IMR-90 (cell line): ENCODE measurements around the gene RPL18. TPM values are rescaled to one million over a fixed set of nuclear protein-coding genes. Genes with fewer than 3 reads are reported as not detected.

Experiments
- ATAC-seq: fragments of 200-7000 bp; cut with Tn5 transposase; 2 replicates; pipeline ENCODE4 v1.9.1; 2020; ENCODE audit warnings: low read depth, mild to moderate bottlenecking, moderate library complexity
- BruUV-seq: library from RNA; stranded (reverse); fragments of 400-500 nt; replicated peaks from 2 replicates; lab custom pipeline; 2021; lab: Mats Ljungman, UMichigan
- CTCF ChIA-PET: fragments of 300-600 bp; formaldehyde crosslinking; extraction: SDS; loops from one replicate; lab custom pipeline; 2021; ENCODE audit warnings: antibody characterized with exemption; lab: Yijun Ruan, JAX
- POLR2A ChIA-PET: fragments of 300-600 bp; sonication (Branson Sonifier 250); formaldehyde crosslinking; loops from one replicate; lab custom pipeline; 2022; ENCODE audit warnings: antibody characterized with exemption; ENCODE audit not compliant: unreplicated experiment; lab: Charles Lee
- DNase-seq: peaks from one replicate; pipeline ENCODE4 v3.0.0; 2013
- H2AFZ ChIP-seq: replicated peaks from 2 replicates; pipeline ENCODE3; 2013; ENCODE audit warnings: low read length, mild to moderate bottlenecking; ENCODE audit not compliant: poor library complexity
- H2AK5ac ChIP-seq: 2 replicates; pipeline ENCODE4 v1.6.1; 2013; ENCODE audit warnings: low read depth, low read length, inconsistent platforms
- H2AK9ac ChIP-seq: replicated peaks from 2 replicates; pipeline ENCODE3; 2013; ENCODE audit warnings: mild to moderate bottlenecking, low read depth, low read length, moderate library complexity; ENCODE audit not compliant: poor library complexity
- H2BK120ac ChIP-seq: 2 replicates; pipeline ENCODE4 v1.6.1; 2013; ENCODE audit warnings: low read depth, low read length, inconsistent platforms
- H2BK15ac ChIP-seq: 3 replicates; pipeline ENCODE4 v1.6.1; 2013; ENCODE audit warnings: low read depth, low read length, inconsistent platforms
- H2BK20ac ChIP-seq: 2 replicates; pipeline ENCODE4 v1.6.1; 2013; ENCODE audit warnings: low read depth, mild to moderate bottlenecking, inconsistent platforms, low read length, moderate library complexity
- H2BK5ac ChIP-seq: 2 replicates; pipeline ENCODE4 v1.6.1; 2013; ENCODE audit warnings: mild to moderate bottlenecking, low read depth, low read length, inconsistent platforms; ENCODE audit not compliant: poor library complexity, severe bottlenecking
- H3K14ac ChIP-seq: replicated peaks from 2 replicates; pipeline ENCODE4 v1.6.1; 2013; ENCODE audit warnings: low read depth, low read length, inconsistent platforms
- H3K18ac ChIP-seq: 2 replicates; pipeline ENCODE4 v1.6.1; 2013; ENCODE audit warnings: low read depth, low read length, control low read depth
- H3K23ac ChIP-seq: 2 replicates; pipeline ENCODE4 v1.6.1; 2013; ENCODE audit warnings: low read depth, low read length, inconsistent platforms
- H3K27ac ChIP-seq: 2 replicates; pipeline ENCODE4 v1.5.1; 2013; ENCODE audit warnings: mild to moderate bottlenecking, control low read depth, low read length; ENCODE audit not compliant: insufficient read depth
- H3K27me3 ChIP-seq: 2 replicates; pipeline ENCODE4 v1.6.1; 2013; ENCODE audit warnings: low read length; ENCODE audit not compliant: control insufficient read depth, insufficient read depth
- H3K36me3 ChIP-seq: 2 replicates; pipeline ENCODE4 v1.6.1; 2013; ENCODE audit warnings: low read length, mixed read lengths; ENCODE audit not compliant: control insufficient read depth, insufficient read depth
- H3K4ac ChIP-seq: 2 replicates; pipeline ENCODE4 v1.6.1; 2013; ENCODE audit warnings: low read depth, low read length, inconsistent platforms
- H3K4me1 ChIP-seq: 2 replicates; pipeline ENCODE4 v1.6.1; 2013; ENCODE audit warnings: low read length, mixed read lengths; ENCODE audit not compliant: control insufficient read depth, insufficient read depth
- H3K4me2 ChIP-seq: 2 replicates; pipeline ENCODE4 v1.6.1; 2013; ENCODE audit warnings: low read depth, mild to moderate bottlenecking, control low read depth, low read length, moderate library complexity
- H3K4me3 ChIP-seq: 2 replicates; pipeline ENCODE4 v1.5.1; 2013; ENCODE audit warnings: low read depth, mild to moderate bottlenecking, control low read depth, low read length, moderate library complexity; ENCODE audit not compliant: insufficient read depth
- H3K56ac ChIP-seq: 2 replicates; pipeline ENCODE4 v1.6.1; 2013; ENCODE audit warnings: low read length, inconsistent platforms; ENCODE audit not compliant: insufficient read depth; ENCODE audit errors: extremely low read depth
- H3K79me1 ChIP-seq, 2 experiments: 2 replicates each; pipeline ENCODE4 v1.6.1; 2013; ENCODE audit warnings: low read length in 2 of 2, inconsistent platforms in 1 of 2, low read depth in 1 of 2
- H3K9ac ChIP-seq: 2 replicates; pipeline ENCODE4 v1.6.1; 2013; ENCODE audit warnings: low read depth, low read length, control low read depth
- H3K9me1 ChIP-seq: 2 replicates; pipeline ENCODE4 v1.6.1; 2013; ENCODE audit warnings: low read length, inconsistent platforms; ENCODE audit not compliant: insufficient read depth
- H3K9me3 ChIP-seq: 2 replicates; pipeline ENCODE4 v1.6.1; 2013; ENCODE audit warnings: low read length; ENCODE audit not compliant: control insufficient read depth, insufficient read depth
- H4K20me1 ChIP-seq: 2 replicates; pipeline ENCODE4 v1.6.1; 2013; ENCODE audit warnings: low read length, inconsistent platforms; ENCODE audit not compliant: insufficient read depth
- H4K5ac ChIP-seq: 2 replicates; pipeline ENCODE4 v1.6.1; 2013; ENCODE audit warnings: mild to moderate bottlenecking, low read depth, low read length, control low read depth
- H4K8ac ChIP-seq, 2 experiments: 2 replicates each; pipeline ENCODE4 v1.6.1; 2013; ENCODE audit warnings: low read depth in 2 of 2, low read length in 2 of 2, control low read depth in 1 of 2, inconsistent platforms in 1 of 2
- H4K91ac ChIP-seq: 2 replicates; pipeline ENCODE4 v1.6.1; 2013; ENCODE audit warnings: low read depth, low read length, inconsistent platforms; ENCODE audit not compliant: insufficient read depth
- BHLHE40 ChIP-seq: fragments of 150-350 bp; IDR thresholded peaks from 2 replicates; pipeline ENCODE4 v1.6.1; 2016; ENCODE audit warnings: mild to moderate bottlenecking, low read depth, low read length
- CEBPB ChIP-seq: IDR thresholded peaks from 2 replicates; pipeline ENCODE4 v1.6.1; 2012; ENCODE audit warnings: low read depth, low read length, improper control_type of control experiment
- CHD1 ChIP-seq: IDR thresholded peaks from 2 replicates; pipeline ENCODE4 v1.6.1; 2012; ENCODE audit warnings: low read depth, low read length, improper control_type of control experiment
- FOS ChIP-seq: fragments of 150-350 bp; IDR thresholded peaks from 2 replicates; pipeline ENCODE4 v1.6.1; 2016; ENCODE audit warnings: low read depth, low read length
- MAFK ChIP-seq: IDR thresholded peaks from 2 replicates; pipeline ENCODE4 v1.6.1; 2012; ENCODE audit warnings: low read depth, low read length, improper control_type of control experiment
- MAZ ChIP-seq: IDR thresholded peaks from 2 replicates; pipeline ENCODE4 v1.6.1; 2012; ENCODE audit warnings: low read depth, mild to moderate bottlenecking, low read length, improper control_type of control experiment, moderate library complexity, borderline replicate concordance
- MXI1 ChIP-seq: IDR thresholded peaks from 2 replicates; pipeline ENCODE4 v1.6.1; 2012; ENCODE audit warnings: low read depth, mild to moderate bottlenecking, low read length, moderate library complexity, borderline replicate concordance
- NFE2L2 ChIP-seq: fragments of 150-350 bp; IDR thresholded peaks from 2 replicates; pipeline ENCODE4 v1.6.1; 2016; ENCODE audit warnings: low read depth, mild to moderate bottlenecking, low read length
- POLR2A ChIP-seq: IDR thresholded peaks from 2 replicates; pipeline ENCODE4 v1.6.1; 2012; ENCODE audit warnings: mild to moderate bottlenecking, low read depth, low read length
- RAD21 ChIP-seq: IDR thresholded peaks from 2 replicates; pipeline ENCODE4 v1.6.1; 2012; ENCODE audit warnings: low read length, improper control_type of control experiment
- RCOR1 ChIP-seq: IDR thresholded peaks from 2 replicates; pipeline ENCODE4 v1.6.1; 2012; ENCODE audit warnings: mild to moderate bottlenecking, low read length, improper control_type of control experiment; ENCODE audit not compliant: insufficient replicate concordance
- RFX5 ChIP-seq: IDR thresholded peaks from 2 replicates; pipeline ENCODE4 v1.8.0; 2012; ENCODE audit warnings: low read depth, mild to moderate bottlenecking, low read length, moderate library complexity
- SMC3 ChIP-seq: fragments of 150-350 bp; IDR thresholded peaks from 2 replicates; pipeline ENCODE4 v1.6.1; 2016; ENCODE audit warnings: low read depth, mild to moderate bottlenecking, antibody characterized with exemption, low read length, moderate library complexity
- WGBS, 2 experiments: methylation state at CpG; one replicate each; pipeline versions ENCODE4 v1.1.5 to v1.1.7; 2013; ENCODE audit warnings: missing lambda C conversion rate in 2 of 2; ENCODE audit not compliant: insufficient read length in 1 of 2; ENCODE audit errors: extremely low coverage in 2 of 2; 5-methylcytosine and 5-hydroxymethylcytosine counted together
- dilution Hi-C: fragments of 300-500 bp; cut with HindIII; formaldehyde crosslinking; loops from one replicate; pipeline ENCODE4 v1.14.3; 2018; ENCODE audit warnings: low sequenced_read_pairs; ENCODE audit not compliant: unreplicated experiment
- in situ Hi-C: fragments of 300-500 bp; cut with MboI; formaldehyde crosslinking; loops from 3 replicates; pipeline ENCODE4 v1.14.3; 2019; ENCODE audit warnings: low sequenced_read_pairs, inconsistent platforms, mixed read lengths
- intact Hi-C: fragments of 100-400 bp; cut with micrococcal nuclease; formaldehyde crosslinking; loops from 2 replicates; pipeline ENCODE4 v1.10.0; 2022
- polyA plus RNA-seq, 3 experiments: library from polyadenylated mRNA; depleted of rRNA; stranded (reverse); fragments of >200 nt; gene quantifications; 2 replicates each; pipeline ENCODE4 v1.2.3, GENCODE V29; 2012; ENCODE audit warnings: low replicate concordance in 1 of 3
- total RNA-seq: library from RNA; depleted of rRNA; stranded (reverse); fragments of >200 nt; gene quantifications from 2 replicates; pipeline ENCODE4 v1.2.3, GENCODE V29; 2012
- TF ChIP-seq, protein P1 (sequence below): conservative IDR thresholded peaks from 2 replicates; pipeline ENCODE4 v1.5.1; 2012; ENCODE audit warnings: mild to moderate bottlenecking, low read depth, low read length, improper control_type of control experiment
- TF ChIP-seq, protein P2 (sequence below): fragments of 150-350 bp; IDR thresholded peaks from 2 replicates; pipeline ENCODE4 v1.6.1; 2016; ENCODE audit warnings: low read depth, mild to moderate bottlenecking, low read length, moderate library complexity, borderline replicate concordance
- TF ChIP-seq, protein P3 (sequence below): fragments of 150-350 bp; IDR thresholded peaks from 2 replicates; pipeline ENCODE4 v1.6.1; 2017; ENCODE audit warnings: mild to moderate bottlenecking, antibody characterized with exemption, low read length, low read depth

The RPL18 gene
- total and polyA plus RNA-seq, 2 of the 4 experiments (the other 2 are of a cell fraction), result 1,909 to 2,254 TPM

DNA sequence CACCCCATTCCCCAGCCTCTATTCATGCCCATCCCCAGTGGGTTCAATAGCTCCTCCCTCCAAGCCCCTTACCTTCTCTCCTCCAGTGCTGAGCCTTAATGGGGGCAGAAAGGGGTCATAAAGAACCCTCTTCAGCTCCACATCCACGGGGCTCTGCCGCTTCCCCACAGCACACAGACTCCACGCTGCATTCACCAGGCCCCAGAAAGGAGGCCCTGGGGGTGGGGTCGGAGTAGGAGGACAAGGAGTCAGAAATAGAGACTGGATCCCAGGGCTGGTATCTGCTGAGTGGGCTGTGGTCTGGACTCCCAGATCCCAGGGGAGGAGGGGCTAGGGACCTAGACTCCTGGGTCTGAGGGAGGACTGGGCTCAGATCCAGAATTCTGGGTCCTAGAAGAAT is 25.4 kb upstream of the RPL18 start:
- dilution Hi-C loops, result no loop called here

More for the DNA sequence above, 25.4 kb upstream of the RPL18 start:
- Histone ChIP-seq H4K8ac (no peak overlapping the region), H3K9me3 (no peaks in the 10 kb centered on the region), H3K4me3 (no peak overlapping the region), H4K5ac (no peak overlapping the region), H3K79me1 (no peaks in the 10 kb centered on the region), H4K20me1 (no peaks in the 10 kb centered on the region), H2BK120ac (no peak overlapping the region), H3K14ac (no peak overlapping the region), H3K56ac (no peak overlapping the region), H3K9ac (no peak overlapping the region), H2BK15ac (no peak overlapping the region), H3K9me1 (no peaks in the 10 kb centered on the region; the same call in 1 of the 2 replicates), H3K4me1 (peaks cover 5% of the 10 kb centered on the region), H3K4ac (no peak overlapping the region), H3K4me2 (no peak overlapping the region), H3K27ac (no peak overlapping the region), H3K18ac (no peak overlapping the region), H2BK20ac (no peak overlapping the region), H3K27me3 (no peaks in the 10 kb centered on the region), H4K91ac (no peak overlapping the region), H3K36me3 (no peaks in the 10 kb centered on the region), H2AK9ac (peak overlapping the region; percentile 65), H2BK5ac (no peak overlapping the region), H2AFZ (no peak overlapping the region), H3K23ac (no peak overlapping the region), H2AK5ac (no peak overlapping the region)
- TF ChIP-seq MAFK, result no peak
- no peak for TF ChIP-seq SMC3
- TF ChIP-seq, protein P1, sequence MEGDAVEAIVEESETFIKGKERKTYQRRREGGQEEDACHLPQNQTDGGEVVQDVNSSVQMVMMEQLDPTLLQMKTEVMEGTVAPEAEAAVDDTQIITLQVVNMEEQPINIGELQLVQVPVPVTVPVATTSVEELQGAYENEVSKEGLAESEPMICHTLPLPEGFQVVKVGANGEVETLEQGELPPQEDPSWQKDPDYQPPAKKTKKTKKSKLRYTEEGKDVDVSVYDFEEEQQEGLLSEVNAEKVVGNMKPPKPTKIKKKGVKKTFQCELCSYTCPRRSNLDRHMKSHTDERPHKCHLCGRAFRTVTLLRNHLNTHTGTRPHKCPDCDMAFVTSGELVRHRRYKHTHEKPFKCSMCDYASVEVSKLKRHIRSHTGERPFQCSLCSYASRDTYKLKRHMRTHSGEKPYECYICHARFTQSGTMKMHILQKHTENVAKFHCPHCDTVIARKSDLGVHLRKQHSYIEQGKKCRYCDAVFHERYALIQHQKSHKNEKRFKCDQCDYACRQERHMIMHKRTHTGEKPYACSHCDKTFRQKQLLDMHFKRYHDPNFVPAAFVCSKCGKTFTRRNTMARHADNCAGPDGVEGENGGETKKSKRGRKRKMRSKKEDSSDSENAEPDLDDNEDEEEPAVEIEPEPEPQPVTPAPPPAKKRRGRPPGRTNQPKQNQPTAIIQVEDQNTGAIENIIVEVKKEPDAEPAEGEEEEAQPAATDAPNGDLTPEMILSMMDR, result no peak
- TF ChIP-seq MXI1, result no peak
- no peak for TF ChIP-seq RAD21
- no peak for TF ChIP-seq POLR2A
- TF ChIP-seq NFE2L2, result no peak
- no peak for TF ChIP-seq RFX5
- TF ChIP-seq RCOR1, result no peak
- no peak for TF ChIP-seq MAZ
- TF ChIP-seq FOS, result no peak
- TF ChIP-seq CHD1, result no peak
- no peak for TF ChIP-seq CEBPB
- TF ChIP-seq, protein P2, sequence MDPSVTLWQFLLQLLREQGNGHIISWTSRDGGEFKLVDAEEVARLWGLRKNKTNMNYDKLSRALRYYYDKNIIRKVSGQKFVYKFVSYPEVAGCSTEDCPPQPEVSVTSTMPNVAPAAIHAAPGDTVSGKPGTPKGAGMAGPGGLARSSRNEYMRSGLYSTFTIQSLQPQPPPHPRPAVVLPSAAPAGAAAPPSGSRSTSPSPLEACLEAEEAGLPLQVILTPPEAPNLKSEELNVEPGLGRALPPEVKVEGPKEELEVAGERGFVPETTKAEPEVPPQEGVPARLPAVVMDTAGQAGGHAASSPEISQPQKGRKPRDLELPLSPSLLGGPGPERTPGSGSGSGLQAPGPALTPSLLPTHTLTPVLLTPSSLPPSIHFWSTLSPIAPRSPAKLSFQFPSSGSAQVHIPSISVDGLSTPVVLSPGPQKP, result no peak
- TF ChIP-seq, protein P3, sequence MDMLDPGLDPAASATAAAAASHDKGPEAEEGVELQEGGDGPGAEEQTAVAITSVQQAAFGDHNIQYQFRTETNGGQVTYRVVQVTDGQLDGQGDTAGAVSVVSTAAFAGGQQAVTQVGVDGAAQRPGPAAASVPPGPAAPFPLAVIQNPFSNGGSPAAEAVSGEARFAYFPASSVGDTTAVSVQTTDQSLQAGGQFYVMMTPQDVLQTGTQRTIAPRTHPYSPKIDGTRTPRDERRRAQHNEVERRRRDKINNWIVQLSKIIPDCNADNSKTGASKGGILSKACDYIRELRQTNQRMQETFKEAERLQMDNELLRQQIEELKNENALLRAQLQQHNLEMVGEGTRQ, result no peak
- no peak for TF ChIP-seq BHLHE40
- DNase-seq, result no peak
- no CpG with 5 or more reads among the region's 4 CpGs for WGBS, 2 experiments
- no TSS peak for BruUV-seq
- intact Hi-C loops, result loop anchor here (10.0 kb wide), 1 partner anchor 320 kb away; the partner anchor contains the start of gene FTL
- no peak for ATAC-seq
- ChIA-PET CTCF (no interaction called here), POLR2A (no interaction called here)
- in situ Hi-C loops, result loop anchor here (10.0 kb wide), 2 partner anchors 190 to 320 kb away; partner anchors contain the start of genes FTL and HSD17B14
